ENCODE results near the gene CRIM1. TPM values are rescaled to one million over a fixed set of nuclear protein-coding genes. Genes with fewer than 3 reads are reported as not detected.

Gene CRIM1
- total RNA-seq, 2 experiments from 2014 or later: 3.9 to 5.2 TPM

DNA sequence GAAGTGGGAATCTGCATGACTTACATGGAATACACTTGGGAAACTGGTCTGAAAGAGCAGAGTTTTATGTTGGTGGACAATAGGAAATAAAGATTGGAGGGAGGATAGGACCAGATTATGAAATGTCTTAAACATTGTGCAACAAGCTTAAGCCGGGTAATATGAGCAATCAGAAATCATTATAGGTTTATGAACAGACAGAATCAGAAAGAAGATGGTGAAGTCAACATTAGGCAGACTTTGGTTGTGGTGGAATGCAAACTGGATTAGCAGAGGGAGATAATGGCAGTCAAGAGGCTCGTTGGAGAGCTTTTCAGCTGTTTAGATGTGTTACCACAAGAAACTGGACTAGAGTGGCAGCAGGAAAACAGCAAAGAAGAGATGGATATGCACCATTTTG, 43.5 kb downstream of the CRIM1 start:
- Mint-ChIP-seq H3K9me3 (ENCODE audit: low read depth) (no peaks in the 10 kb centered on the region), H3K36me3 (ENCODE audit: low read depth) (no peaks in the 10 kb centered on the region), H3K27me3 (no peaks in the 10 kb centered on the region), H3K4me1 (no peaks in the 10 kb centered on the region), H3K27ac (no peak overlapping the region), H3K4me3 (no peak overlapping the region)
- ChIA-PET POLR2A (no interaction called here), CTCF (no interaction called here)
- ATAC-seq (no peak), DNase-seq (no peak)
- intact Hi-C loops (cut with DNase I, micrococcal nuclease): no loop called here

DNA sequence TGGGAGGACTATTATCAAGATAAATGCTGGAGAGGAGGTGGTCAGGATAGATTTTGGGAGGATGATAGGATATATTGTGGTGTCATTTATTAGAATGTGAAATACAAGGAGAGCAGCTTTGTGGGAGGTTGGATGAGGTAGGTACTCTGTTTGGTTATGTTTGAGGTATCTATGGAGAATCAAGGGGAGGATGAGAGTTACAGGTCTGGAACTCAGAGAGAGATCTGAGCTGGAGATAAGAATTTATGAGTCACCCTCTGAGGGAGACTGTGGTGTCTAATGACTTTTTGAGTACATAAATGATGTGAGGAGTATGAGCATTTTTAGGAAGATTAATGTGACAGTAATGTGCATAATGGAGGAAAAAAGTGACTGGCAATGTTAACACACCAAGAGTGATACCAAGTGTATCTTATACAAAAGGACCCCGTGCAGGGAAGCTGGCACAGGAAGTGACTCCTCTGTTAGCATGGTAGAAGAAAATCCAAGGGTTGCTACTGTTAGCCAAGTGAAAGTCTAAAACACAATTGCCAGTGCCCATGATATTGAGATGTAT, 48.2 kb downstream of the CRIM1 start:
- Mint-ChIP-seq H3K4me1 (no peaks in the 10 kb centered on the region), H3K9me3 (ENCODE audit: low read depth) (no peaks in the 10 kb centered on the region), H3K4me3 (no peak overlapping the region)

DNA sequence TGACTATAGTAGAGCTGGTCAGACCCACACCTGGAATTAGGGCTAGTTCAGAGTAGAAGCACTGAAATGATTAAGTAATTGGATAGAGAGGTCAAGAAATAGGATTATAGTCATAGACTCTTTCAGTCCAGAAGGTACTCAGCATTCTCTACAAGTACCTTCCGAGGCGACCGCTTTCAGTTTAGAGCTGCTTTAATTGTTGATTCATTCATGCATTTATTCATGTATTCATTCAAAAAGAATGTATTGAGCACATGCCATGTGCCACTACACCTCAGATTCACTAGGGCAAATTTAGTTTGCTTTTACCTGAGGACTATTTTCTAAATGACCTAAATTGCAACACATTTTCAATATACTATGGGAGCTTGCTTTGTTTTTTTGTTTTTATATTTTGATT, 48.7 kb downstream of the CRIM1 start:
- Mint-ChIP-seq H3K27ac (no peak overlapping the region), H3K4me1 (no peaks in the 10 kb centered on the region), H3K27me3 (no peaks in the 10 kb centered on the region), H3K36me3 (ENCODE audit: low read depth) (no peaks in the 10 kb centered on the region), H3K4me3 (no peak overlapping the region), H3K9me3 (ENCODE audit: low read depth) (no peaks in the 10 kb centered on the region)
- ATAC-seq (no peak), DNase-seq (no peak)
- POLR2A ChIA-PET: no interaction called here
- CTCF ChIA-PET: interaction anchor here (1.2 to 1.4 kb wide), 2 partner anchors 32 to 260 kb away, joined by 3 read pairs; no protein-coding TSS in a partner anchor
- intact Hi-C loops (cut with DNase I, micrococcal nuclease): no loop called here

More for the DNA sequence above, 48.2 kb downstream of the CRIM1 start:
- POLR2A ChIA-PET: no interaction called here
- H3K27ac Mint-ChIP-seq: no peak overlapping the region
- DNase-seq: peak; percentile 28
- H3K27me3 Mint-ChIP-seq: no peaks in the 10 kb centered on the region
- no peaks in the 10 kb centered on the region for H3K36me3 Mint-ChIP-seq (ENCODE audit: low read depth)
- peak; percentile 91 for ATAC-seq
- CTCF ChIA-PET: interaction anchor here (1.2 to 1.4 kb wide), 2 partner anchors 32 to 261 kb away, joined by 3 read pairs; no protein-coding TSS in a partner anchor
- intact Hi-C loops (cut with DNase I, micrococcal nuclease): no loop called here

DNA sequence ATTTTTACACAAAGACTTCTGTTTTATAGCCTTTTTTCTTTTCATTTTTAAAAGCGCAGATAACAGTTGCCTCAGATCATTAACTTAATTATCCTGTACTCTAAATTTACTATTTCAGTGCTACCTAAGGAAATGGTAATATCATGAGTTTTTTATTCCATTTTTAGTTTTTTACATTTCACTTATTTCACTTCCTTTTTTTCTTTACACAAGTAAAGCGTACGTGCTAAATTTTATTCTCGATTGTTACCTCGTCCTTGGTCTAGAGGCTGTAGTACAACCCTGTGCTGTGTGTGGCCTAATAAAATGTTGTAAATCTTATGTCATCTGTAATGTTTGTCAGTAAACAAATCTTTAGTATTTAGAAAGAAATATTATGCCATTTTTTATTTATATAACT, 49.2 kb downstream of the CRIM1 start:
- Mint-ChIP-seq H3K27me3 (no peaks in the 10 kb centered on the region), H3K9me3 (ENCODE audit: low read depth) (no peaks in the 10 kb centered on the region), H3K4me1 (no peaks in the 10 kb centered on the region), H3K27ac (no peak overlapping the region), H3K4me3 (no peak overlapping the region), H3K36me3 (ENCODE audit: low read depth) (no peaks in the 10 kb centered on the region)
- ChIA-PET POLR2A (no interaction called here), CTCF (interaction anchor here (1.2 to 1.5 kb wide), 3 partner anchors 33 to 260 kb away, joined by 3 read pairs; no protein-coding TSS in a partner anchor)
- intact Hi-C loops (cut with DNase I, micrococcal nuclease): no loop called here
- no peak for DNase-seq
- ATAC-seq: no peak

DNA sequence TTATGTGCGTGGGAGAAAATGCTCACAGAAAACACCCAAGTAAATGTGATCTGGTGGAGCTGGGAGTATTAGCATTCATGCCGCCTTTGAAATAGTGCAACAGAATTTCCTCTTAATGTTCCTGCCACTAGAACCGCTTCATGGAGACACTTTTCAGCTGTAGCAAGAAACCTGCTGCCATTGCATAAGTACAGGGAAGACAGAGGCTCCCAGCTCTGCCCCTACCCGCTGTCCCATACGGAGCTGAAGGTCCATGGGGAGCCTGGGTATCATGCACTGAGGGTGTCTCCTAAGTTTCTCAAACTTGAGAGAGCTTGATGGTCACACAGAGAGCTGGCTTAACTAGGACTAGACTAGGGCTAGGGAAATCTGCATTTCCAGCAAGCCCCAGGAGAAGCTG, 49.6 kb downstream of the CRIM1 start:
- H3K27ac Mint-ChIP-seq: no peak overlapping the region
- H3K27me3 Mint-ChIP-seq: no peaks in the 10 kb centered on the region
- intact Hi-C loops (cut with DNase I, micrococcal nuclease): no loop called here
- ChIA-PET POLR2A (no interaction called here), CTCF (interaction anchor here (1.4 to 1.5 kb wide), 2 partner anchors 101 to 259 kb away, joined by 3 read pairs; no protein-coding TSS in a partner anchor)
- H3K36me3 Mint-ChIP-seq (ENCODE audit: low read depth): no peaks in the 10 kb centered on the region
- DNase-seq (no peak), ATAC-seq (no peak)
- no peak overlapping the region for H3K4me3 Mint-ChIP-seq
- H3K4me1 Mint-ChIP-seq: no peaks in the 10 kb centered on the region
- no peaks in the 10 kb centered on the region for H3K9me3 Mint-ChIP-seq (ENCODE audit: low read depth)

DNA sequence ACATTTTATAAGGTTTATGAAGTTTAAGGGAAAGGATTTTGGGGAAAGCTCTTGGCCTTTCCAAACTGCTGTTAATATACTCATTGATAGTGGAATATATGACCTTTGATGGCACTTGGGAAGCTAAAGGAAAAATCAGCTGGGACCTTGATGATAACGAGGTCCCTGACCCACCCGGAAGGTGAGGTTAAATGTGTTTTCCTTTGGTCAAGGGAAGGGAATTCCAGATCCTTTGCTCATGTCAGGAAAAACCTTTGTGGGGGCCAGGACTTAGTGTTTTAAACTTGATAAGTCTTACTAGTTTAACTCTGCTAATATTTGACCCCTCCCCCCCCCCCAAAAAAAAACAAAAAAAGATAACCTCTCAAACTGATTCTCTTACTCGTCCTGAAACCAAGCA, 50.7 kb downstream of the CRIM1 start:
- DNase-seq (no peak), ATAC-seq (no peak)
- CTCF ChIA-PET: interaction anchor here (0.7 to 1.5 kb wide), 3 partner anchors 22 to 630 kb away, joined by 3 to 4 read pairs (median 3); no protein-coding TSS in a partner anchor
- Mint-ChIP-seq H3K4me1 (no peaks in the 10 kb centered on the region), H3K27ac (no peak overlapping the region), H3K9me3 (ENCODE audit: low read depth) (no peaks in the 10 kb centered on the region), H3K27me3 (no peaks in the 10 kb centered on the region), H3K36me3 (ENCODE audit: low read depth) (no peaks in the 10 kb centered on the region), H3K4me3 (no peak overlapping the region)
- POLR2A ChIA-PET: no interaction called here
- intact Hi-C loops (cut with DNase I, micrococcal nuclease): no loop called here

DNA sequence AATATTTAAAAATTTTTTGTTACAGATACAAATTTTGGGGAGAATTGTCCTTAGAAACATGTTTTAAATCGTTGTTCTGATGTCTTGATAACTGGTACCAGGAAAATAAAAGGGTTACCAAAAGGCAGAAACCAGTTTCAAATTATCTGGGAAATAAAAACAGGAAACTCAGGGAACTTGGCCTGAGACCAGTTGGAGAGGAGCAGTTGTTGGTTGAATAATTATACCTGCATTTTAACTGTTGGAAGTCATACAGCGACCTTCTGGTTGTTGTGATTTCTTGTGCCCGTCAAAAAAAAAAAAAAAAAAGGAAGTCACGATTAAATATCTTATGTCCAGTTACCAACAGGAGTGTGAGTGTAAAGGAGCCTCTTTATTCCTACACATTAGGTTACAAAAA, 51.8 kb downstream of the CRIM1 start:
- no peak for ATAC-seq
- ChIA-PET CTCF (no interaction called here), POLR2A (interaction anchor here (0.7 kb wide), 1 partner anchor 535 kb away, joined by 5 read pairs; no protein-coding TSS in a partner anchor)
- Mint-ChIP-seq H3K4me3 (no peak overlapping the region), H3K27me3 (no peaks in the 10 kb centered on the region), H3K36me3 (ENCODE audit: low read depth) (no peaks in the 10 kb centered on the region), H3K4me1 (no peaks in the 10 kb centered on the region), H3K9me3 (ENCODE audit: low read depth) (no peaks in the 10 kb centered on the region), H3K27ac (no peak overlapping the region)
- no peak for DNase-seq
- intact Hi-C loops (cut with DNase I, micrococcal nuclease): no loop called here

DNA sequence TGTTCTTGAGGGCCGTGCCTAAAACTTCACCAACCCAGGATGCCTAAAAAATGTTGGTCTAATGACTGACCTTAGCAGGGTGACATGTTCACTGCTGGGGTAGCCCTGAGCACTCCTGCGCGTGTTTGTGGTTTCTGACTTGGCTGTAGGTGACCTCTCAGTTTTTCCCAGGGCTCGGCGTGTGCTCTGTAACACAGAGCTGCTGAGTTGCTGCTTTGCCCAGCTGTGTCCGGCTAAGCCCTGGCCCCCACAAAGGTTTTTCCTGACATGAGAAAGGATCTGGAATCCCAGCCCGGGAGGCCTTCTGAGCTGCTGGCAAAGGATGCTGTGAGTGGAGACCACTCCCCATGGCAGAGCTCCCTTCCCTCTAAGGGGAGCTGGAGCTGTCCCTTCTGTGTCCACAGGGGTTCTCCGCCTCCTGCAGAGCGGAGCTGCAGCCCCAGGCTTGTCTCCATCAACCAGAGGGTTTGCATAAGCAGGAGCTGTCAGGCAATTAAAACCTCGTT, 52.7 kb downstream of the CRIM1 start:
- ATAC-seq: no peak

DNA sequence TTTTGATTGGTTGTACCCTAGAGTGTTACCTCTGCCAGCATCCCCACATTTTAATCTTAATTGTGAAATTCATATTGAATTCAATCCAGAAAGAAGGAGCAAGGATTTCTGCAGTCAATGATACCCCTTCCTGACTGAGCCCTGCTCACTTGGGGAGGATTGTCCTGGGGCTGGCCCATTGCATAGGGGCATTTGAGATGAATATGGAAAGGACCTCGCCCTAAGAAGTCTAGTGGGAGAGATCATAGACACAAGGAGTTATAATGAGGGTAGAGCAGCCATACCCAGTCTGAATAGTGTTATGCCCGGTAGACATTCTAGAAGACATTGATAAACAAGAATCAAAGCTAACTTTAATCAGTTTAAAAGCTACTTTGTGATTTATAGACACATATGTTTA, 53.8 kb downstream of the CRIM1 start:
- intact Hi-C loops (cut with DNase I, micrococcal nuclease): no loop called here
- CTCF ChIA-PET: interaction anchor here (0.7 kb wide), 1 partner anchor 348 kb away, joined by 3 read pairs; no protein-coding TSS in a partner anchor
- Mint-ChIP-seq H3K9me3 (ENCODE audit: low read depth) (no peaks in the 10 kb centered on the region), H3K4me1 (no peaks in the 10 kb centered on the region), H3K36me3 (ENCODE audit: low read depth) (no peaks in the 10 kb centered on the region), H3K27me3 (no peaks in the 10 kb centered on the region), H3K4me3 (no peak overlapping the region), H3K27ac (no peak overlapping the region)
- DNase-seq (no peak), ATAC-seq (no peak)
- POLR2A ChIA-PET: no interaction called here

More for the DNA sequence above, 52.7 kb downstream of the CRIM1 start:
- no peaks in the 10 kb centered on the region for H3K36me3 Mint-ChIP-seq (ENCODE audit: low read depth)
- no peaks in the 10 kb centered on the region for H3K4me1 Mint-ChIP-seq
- no peaks in the 10 kb centered on the region for H3K27me3 Mint-ChIP-seq
- CTCF ChIA-PET: interaction anchor here (0.6 kb wide), 1 partner anchor 49 kb away, joined by 3 read pairs; no protein-coding TSS in a partner anchor
- no peak for DNase-seq
- POLR2A ChIA-PET: interaction anchor here (0.6 kb wide), 1 partner anchor 749 kb away, joined by 4 read pairs; the partner anchor contains the start of gene EIF2AK2
- H3K9me3 Mint-ChIP-seq (ENCODE audit: low read depth): no peaks in the 10 kb centered on the region
- H3K4me3 Mint-ChIP-seq: no peak overlapping the region
- intact Hi-C loops (cut with DNase I, micrococcal nuclease): no loop called here
- no peak overlapping the region for H3K27ac Mint-ChIP-seq

DNA sequence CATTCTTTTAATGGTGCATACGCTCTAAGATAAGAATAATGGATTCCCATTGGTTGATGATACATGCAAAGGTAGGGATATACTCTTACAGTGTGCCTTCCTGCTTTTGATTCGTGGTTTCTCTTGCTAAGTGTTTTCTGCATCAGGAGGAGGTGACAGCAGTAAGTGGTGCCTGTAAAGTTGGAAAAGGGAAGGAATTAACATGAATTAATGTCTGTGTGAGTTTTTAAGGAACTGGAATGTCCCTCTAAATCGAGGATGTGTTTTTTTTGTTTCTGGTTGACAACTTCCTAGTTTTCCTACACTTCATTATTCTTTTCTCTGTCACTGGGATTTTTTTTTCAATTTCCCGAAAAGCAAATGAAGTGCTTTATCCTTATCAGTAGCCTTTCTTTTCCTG, 54.4 kb downstream of the CRIM1 start:
- POLR2A ChIA-PET: no interaction called here
- CTCF ChIA-PET: no interaction called here
- no peak for ATAC-seq
- DNase-seq: no peak
- no peaks in the 10 kb centered on the region for H3K4me1 Mint-ChIP-seq
- intact Hi-C loops (cut with DNase I, micrococcal nuclease): no loop called here
- H3K9me3 Mint-ChIP-seq (ENCODE audit: low read depth): no peaks in the 10 kb centered on the region
- no peak overlapping the region for H3K4me3 Mint-ChIP-seq
- H3K27ac Mint-ChIP-seq: no peak overlapping the region
- H3K36me3 Mint-ChIP-seq (ENCODE audit: low read depth): no peaks in the 10 kb centered on the region
- no peaks in the 10 kb centered on the region for H3K27me3 Mint-ChIP-seq

DNA sequence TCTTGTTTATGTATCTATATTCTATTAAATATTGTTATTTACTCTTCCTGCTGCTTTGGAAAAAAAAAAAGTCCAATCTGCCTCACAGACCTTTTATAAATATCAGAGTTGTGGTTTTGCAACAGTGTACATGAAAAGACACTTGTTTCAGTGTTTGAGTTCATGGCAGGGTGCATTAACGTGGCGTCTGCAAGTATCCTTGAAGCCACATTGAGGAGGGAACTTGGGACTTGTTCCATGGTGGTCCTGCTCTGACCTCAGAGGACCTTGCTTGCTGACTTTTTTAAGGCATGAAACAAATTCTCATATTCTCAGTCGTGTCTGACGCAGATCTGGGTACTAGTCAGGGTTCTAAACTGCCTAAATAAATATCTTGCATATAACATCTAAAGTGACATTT, 55.1 kb downstream of the CRIM1 start:
- H3K27ac Mint-ChIP-seq: no peak overlapping the region
- POLR2A ChIA-PET: no interaction called here
- intact Hi-C loops (cut with DNase I, micrococcal nuclease): no loop called here

DNA sequence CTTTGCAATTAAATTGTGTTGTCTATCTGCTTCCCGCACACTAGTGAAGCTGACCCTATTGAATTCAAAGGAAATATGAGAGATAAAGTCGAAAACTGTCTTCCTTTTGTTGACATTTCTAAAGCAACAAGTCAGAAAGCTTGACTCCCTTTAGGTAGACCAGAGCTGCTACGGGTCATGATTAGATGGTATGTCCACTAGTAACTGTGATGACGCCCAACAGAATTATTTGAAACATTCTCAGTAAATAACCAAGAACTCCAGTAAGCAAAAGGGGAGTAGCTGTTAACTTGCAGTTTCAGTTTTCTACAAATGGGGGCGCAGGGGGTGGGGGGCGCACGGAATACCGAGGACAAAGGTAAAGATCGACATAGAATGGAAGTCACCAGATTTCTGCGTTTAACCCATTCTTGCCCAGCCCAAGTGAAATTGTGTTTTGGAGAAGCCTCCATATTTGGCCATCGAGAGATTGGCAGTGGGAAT, 56.4 kb downstream of the CRIM1 start:
- ChIA-PET POLR2A (no interaction called here), CTCF (no interaction called here)
- intact Hi-C loops (cut with DNase I, micrococcal nuclease): no loop called here
- ATAC-seq: no peak
- Mint-ChIP-seq H3K4me1 (no peaks in the 10 kb centered on the region), H3K27me3 (no peaks in the 10 kb centered on the region), H3K9me3 (ENCODE audit: low read depth) (no peaks in the 10 kb centered on the region), H3K27ac (no peak overlapping the region), H3K4me3 (no peak overlapping the region), H3K36me3 (ENCODE audit: low read depth) (no peaks in the 10 kb centered on the region)
- no peak for DNase-seq

More for the DNA sequence above, 55.1 kb downstream of the CRIM1 start:
- Mint-ChIP-seq H3K36me3 (ENCODE audit: low read depth) (no peaks in the 10 kb centered on the region), H3K27me3 (no peaks in the 10 kb centered on the region), H3K9me3 (ENCODE audit: low read depth) (no peaks in the 10 kb centered on the region), H3K4me3 (no peak overlapping the region), H3K4me1 (no peaks in the 10 kb centered on the region)
- CTCF ChIA-PET: interaction anchor here (0.6 kb wide), 1 partner anchor 93 kb away, joined by 3 read pairs; no protein-coding TSS in a partner anchor
- ATAC-seq: no peak
- no peak for DNase-seq

All from activated CD4-positive, alpha-beta T cell treated with anti-CD3 and anti-CD28 coated beads for 36 hours (primary cell).